MM.1S (cell line): ENCODE data around the gene FN3KRP.

ENCODE experiments used
- DNase-seq: peaks from one replicate; pipeline ENCODE4 v3.0.0-alpha.2; 2015
- H2AFZ ChIP-seq: fragments of 300-600 bp; sonication (generic); 2 replicates; pipeline ENCODE4 v1.6.0; 2016; ENCODE audit warnings: antibody characterized with exemption, low read length
- H3F3A ChIP-seq: fragments of 300-600 bp; sonication (generic); 2 replicates; pipeline ENCODE4 v1.6.1; 2016; ENCODE audit warnings: mild to moderate bottlenecking, antibody characterized with exemption, low read length, moderate library complexity, mixed read lengths; ENCODE audit not compliant: insufficient read depth
- H3K27ac ChIP-seq: fragments of 300-600 bp; sonication (generic); 2 replicates; pipeline ENCODE4 v1.5.1; 2016; ENCODE audit warnings: mild to moderate bottlenecking, low read length
- H3K27me3 ChIP-seq: fragments of 300-600 bp; sonication (generic); replicated peaks from 2 replicates; pipeline ENCODE4 v1.6.0; 2016; ENCODE audit warnings: low read length; ENCODE audit not compliant: insufficient read depth
- H3K36me3 ChIP-seq: fragments of 300-600 bp; sonication (generic); replicated peaks from 2 replicates; pipeline ENCODE4 v1.6.1; 2016; ENCODE audit warnings: mild to moderate bottlenecking, low read length, mixed read lengths; ENCODE audit not compliant: insufficient read depth
- H3K4me1 ChIP-seq: fragments of 300-600 bp; sonication (generic); 2 replicates; pipeline ENCODE4 v1.6.1; 2016; ENCODE audit warnings: low read length, mixed read lengths
- H3K4me2 ChIP-seq: fragments of 300-600 bp; sonication (generic); 2 replicates; pipeline ENCODE4 v1.6.0; 2016; ENCODE audit warnings: low read depth, low read length
- H3K4me3 ChIP-seq: fragments of 300-600 bp; sonication (generic); 2 replicates; pipeline ENCODE4 v1.5.1; 2016; ENCODE audit warnings: low read length, mixed read lengths
- H3K79me2 ChIP-seq: fragments of 300-600 bp; sonication (generic); 2 replicates; pipeline ENCODE4 v1.6.1; 2016; ENCODE audit warnings: mixed run types, low read length, mixed read lengths
- H3K9ac ChIP-seq: fragments of 300-600 bp; sonication (generic); 2 replicates; pipeline ENCODE4 v1.6.1; 2016; ENCODE audit warnings: low read length, mixed read lengths
- H3K9me2 ChIP-seq: fragments of 300-600 bp; sonication (generic); replicated peaks from 2 replicates; pipeline ENCODE4 v1.6.1; 2016; ENCODE audit warnings: mild to moderate bottlenecking, low read length, mixed read lengths; ENCODE audit not compliant: insufficient read depth
- H3K9me3 ChIP-seq: fragments of 300-600 bp; sonication (generic); replicated peaks from 2 replicates; pipeline ENCODE4 v1.6.1; 2016; ENCODE audit warnings: mild to moderate bottlenecking, low read length, mixed read lengths; ENCODE audit not compliant: insufficient read depth
- H4K20me1 ChIP-seq: fragments of 300-600 bp; sonication (generic); 2 replicates; pipeline ENCODE4 v1.6.1; 2016; ENCODE audit warnings: mild to moderate bottlenecking, low read length, moderate library complexity, mixed read lengths; ENCODE audit not compliant: insufficient read depth
- EZH2 ChIP-seq: fragments of 300-600 bp; sonication (generic); optimal IDR thresholded peaks from 2 replicates; pipeline ENCODE3; 2017; ENCODE audit warnings: low read depth, mild to moderate bottlenecking, antibody characterized with exemption, low read length, mixed read lengths
- EZH2phosphoT487 ChIP-seq: fragments of 300-600 bp; sonication (generic); IDR thresholded peaks from 2 replicates; pipeline ENCODE4 v1.6.1; 2018; ENCODE audit warnings: antibody characterized with exemption, low read length
- TF ChIP-seq, protein P1 (sequence below): fragments of 300-600 bp; sonication (generic); IDR thresholded peaks from 2 replicates; pipeline ENCODE4 v1.5.1; 2016; ENCODE audit warnings: antibody characterized with exemption, low read length, mixed read lengths

The FN3KRP gene

DNA sequence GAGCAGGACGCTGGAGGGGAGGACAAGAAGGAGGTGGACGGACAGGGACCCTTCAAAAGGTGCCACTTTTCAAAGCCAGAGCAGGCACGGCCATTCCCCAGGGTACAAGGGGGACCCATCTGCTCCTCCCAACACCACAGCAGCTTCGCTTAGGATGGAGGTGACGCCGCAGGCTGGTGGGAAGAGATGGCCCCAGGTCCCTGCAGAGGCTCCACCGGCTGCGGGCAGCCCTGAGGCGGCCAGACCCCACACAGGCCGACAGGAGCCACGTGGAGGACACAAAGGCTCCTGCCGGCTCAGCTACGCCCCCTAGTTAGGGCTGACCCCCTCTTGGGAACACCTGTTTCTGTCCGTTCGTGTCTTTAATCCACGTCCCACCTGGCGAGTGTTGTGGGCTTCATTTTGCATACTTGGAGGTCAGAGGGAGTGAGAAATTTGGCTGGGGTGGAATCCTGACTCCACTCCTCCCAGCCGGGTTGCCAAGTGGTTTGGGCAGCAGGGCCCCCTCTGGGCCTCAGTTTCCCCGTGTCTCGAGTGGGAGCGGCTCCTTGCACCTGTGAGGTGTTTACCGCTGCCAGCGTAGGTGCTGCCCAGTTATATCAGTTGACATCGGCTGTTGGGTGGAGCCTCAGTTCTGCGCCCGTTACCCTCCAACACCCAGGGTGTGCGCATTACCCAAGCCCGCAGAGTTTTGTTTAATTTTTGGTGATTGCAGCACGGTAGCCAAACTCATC lies 5.8 kb upstream of the FN3KRP start:
- Histone ChIP-seq H3K36me3 (no peaks in the 10 kb centered on the region), H3K79me2 (no peaks in the 10 kb centered on the region), H3K9me2 (no peaks in the 10 kb centered on the region), H3K4me1 (peaks cover 9% of the 10 kb centered on the region), H3K27ac (no peak overlapping the region), H4K20me1 (no peaks in the 10 kb centered on the region), H3F3A (peaks cover 15% of the 10 kb centered on the region), H3K9ac (no peak overlapping the region), H3K4me2 (no peak overlapping the region), H3K9me3 (no peaks in the 10 kb centered on the region), H3K4me3 (no peak overlapping the region), H2AFZ (no peak overlapping the region), H3K27me3 (no peaks in the 10 kb centered on the region)
- DNase-seq, result no peak
- no peak for TF ChIP-seq EZH2phosphoT487

DNA sequence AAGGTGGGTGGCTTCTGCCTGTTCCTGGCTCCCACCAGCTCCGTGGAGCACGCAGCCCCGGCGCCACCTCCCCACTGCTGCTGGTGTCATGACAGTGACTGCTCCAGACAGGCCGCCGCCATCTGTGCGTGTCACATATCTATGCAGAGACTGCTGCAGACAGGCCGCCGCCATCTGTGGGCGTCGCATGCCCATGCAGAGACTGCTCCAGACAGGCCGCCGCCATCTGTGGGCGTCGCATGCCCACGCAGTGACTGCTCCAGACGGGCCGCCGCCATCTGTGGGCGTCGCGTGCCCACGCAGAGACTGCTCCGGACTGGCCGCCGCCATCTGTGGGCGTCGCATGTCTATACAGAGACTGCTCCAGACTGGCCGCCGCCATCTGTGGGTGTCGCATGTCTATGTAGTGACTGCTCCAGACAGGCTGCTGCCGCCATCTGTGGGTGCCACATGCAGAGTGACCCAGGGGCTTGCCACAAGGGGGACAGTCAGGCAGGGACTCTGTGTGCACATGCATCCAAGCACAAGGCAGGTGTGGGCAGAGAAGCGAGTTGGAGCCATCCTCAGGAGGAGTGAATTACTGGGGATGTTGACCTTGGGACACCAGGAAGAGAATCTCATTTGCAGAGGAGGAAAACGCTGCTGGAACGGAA lies 3.3 kb upstream of the FN3KRP start:
- Histone ChIP-seq H3K4me3 (no peak overlapping the region), H3K9ac (no peak overlapping the region), H3F3A (peaks cover 3% of the 10 kb centered on the region), H3K79me2 (peaks cover 17% of the 10 kb centered on the region), H3K4me2 (no peak overlapping the region), H2AFZ (no peak overlapping the region), H3K27me3 (no peaks in the 10 kb centered on the region), H3K4me1 (peaks cover 6% of the 10 kb centered on the region), H3K9me2 (no peaks in the 10 kb centered on the region), H3K9me3 (no peaks in the 10 kb centered on the region), H4K20me1 (no peaks in the 10 kb centered on the region), H3K36me3 (no peaks in the 10 kb centered on the region), H3K27ac (no peak overlapping the region)
- no peak for DNase-seq
- TF ChIP-seq, protein P1, sequence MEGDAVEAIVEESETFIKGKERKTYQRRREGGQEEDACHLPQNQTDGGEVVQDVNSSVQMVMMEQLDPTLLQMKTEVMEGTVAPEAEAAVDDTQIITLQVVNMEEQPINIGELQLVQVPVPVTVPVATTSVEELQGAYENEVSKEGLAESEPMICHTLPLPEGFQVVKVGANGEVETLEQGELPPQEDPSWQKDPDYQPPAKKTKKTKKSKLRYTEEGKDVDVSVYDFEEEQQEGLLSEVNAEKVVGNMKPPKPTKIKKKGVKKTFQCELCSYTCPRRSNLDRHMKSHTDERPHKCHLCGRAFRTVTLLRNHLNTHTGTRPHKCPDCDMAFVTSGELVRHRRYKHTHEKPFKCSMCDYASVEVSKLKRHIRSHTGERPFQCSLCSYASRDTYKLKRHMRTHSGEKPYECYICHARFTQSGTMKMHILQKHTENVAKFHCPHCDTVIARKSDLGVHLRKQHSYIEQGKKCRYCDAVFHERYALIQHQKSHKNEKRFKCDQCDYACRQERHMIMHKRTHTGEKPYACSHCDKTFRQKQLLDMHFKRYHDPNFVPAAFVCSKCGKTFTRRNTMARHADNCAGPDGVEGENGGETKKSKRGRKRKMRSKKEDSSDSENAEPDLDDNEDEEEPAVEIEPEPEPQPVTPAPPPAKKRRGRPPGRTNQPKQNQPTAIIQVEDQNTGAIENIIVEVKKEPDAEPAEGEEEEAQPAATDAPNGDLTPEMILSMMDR, result no peak
- no peak for TF ChIP-seq EZH2
- TF ChIP-seq EZH2phosphoT487, result no peak

DNA sequence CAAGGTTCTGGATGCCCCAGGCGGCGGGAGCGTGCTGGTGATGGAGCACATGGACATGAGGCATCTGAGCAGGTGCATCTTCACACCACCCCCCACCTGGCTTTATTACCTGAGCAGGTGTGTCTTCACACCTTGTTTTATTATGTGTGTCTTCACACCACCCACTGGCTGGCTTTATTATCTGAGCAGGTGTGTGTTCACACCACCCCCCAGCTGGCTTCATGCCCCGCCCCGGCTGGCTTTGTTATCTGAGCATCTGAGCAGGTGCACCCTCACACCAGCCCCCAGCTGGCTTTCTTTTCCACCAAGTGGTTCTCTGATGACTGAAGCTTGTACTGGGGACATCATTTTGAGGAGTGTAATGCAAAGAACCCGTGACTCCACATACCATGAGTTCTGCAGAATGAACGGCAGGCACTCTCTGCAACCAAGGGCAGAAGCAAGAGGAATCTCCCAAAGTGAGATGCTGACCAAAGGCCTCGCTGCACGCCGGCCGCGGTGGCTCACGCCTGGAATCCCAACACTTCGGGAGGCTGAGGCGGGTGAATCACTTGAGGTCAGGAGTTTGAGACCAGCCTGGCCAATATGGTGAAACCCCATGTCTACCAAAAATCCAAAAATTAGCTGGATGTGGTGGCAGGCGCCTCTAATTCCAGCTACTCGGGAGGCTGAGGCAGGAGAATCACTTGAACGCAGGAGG lies 2.6 kb downstream of the FN3KRP start:
- no peaks in the 10 kb centered on the region for H4K20me1 ChIP-seq
- H3K9ac ChIP-seq, result no peak overlapping the region
- no peaks in the 10 kb centered on the region for H3K27me3 ChIP-seq
- H3K36me3 ChIP-seq, result peaks cover 8% of the 10 kb centered on the region
- no peak overlapping the region for H3K4me3 ChIP-seq
- H3K4me1 ChIP-seq, result peaks cover 6% of the 10 kb centered on the region
- H3K27ac ChIP-seq, result no peak overlapping the region
- no peaks in the 10 kb centered on the region for H3K9me2 ChIP-seq
- no peak for DNase-seq
- H3F3A ChIP-seq, result no peaks in the 10 kb centered on the region; the same call in 1 of the 2 replicates
- TF ChIP-seq EZH2 (no peak), EZH2phosphoT487 (no peak)
- TF ChIP-seq, protein P1, result no peak
- no peak overlapping the region for H3K4me2 ChIP-seq
- no peak overlapping the region for H2AFZ ChIP-seq
- H3K9me3 ChIP-seq, result no peaks in the 10 kb centered on the region
- peaks cover 28% of the 10 kb centered on the region for H3K79me2 ChIP-seq
